ENCODE data around the gene KCTD20. TPM values are rescaled to one million over a fixed set of nuclear protein-coding genes. Genes with fewer than 3 reads are reported as not detected.

The KCTD20 gene
- total RNA-seq, 1 experiment from 2014 or later = 46.6 TPM

DNA sequence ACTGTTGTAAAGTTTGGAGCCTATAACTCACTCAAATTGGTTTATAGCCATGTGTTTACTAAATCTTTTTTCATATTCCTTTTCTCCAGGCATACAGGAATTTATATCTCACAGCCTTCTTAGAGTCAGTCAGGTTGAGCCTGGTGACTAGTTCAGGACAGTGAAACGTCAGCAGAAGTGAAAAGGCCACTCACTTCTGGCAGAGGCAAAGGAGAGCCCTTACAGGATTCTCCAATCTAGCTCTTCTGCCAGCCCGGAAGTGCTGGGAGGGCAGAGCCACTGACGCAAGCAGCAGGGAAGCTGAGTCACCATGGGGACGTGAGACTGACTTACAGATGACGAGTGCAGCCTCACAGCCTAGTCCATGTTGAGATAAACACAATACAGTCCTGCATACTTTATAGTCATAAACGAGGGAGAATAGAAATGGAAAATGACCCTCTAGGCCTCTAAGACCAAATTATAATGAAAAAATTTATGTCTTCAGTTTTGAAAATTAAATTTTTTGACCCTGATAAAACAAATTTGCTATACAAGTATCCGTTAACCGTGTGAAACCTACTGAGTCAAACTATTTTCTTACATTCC is 1.4 kb upstream of the KCTD20 start:
- no TSS peak for BruUV-seq (replicated peaks)
- POLR2A ChIA-PET = interaction anchor here (0.6 to 4.1 kb wide), 17 partner anchors 9 to 413 kb away, joined by 3 to 68 read pairs (median 6); no protein-coding TSS in a partner anchor
- intact Hi-C loops (cut with micrococcal nuclease) = loop anchor here (5.0 kb wide), 1 partner anchor 156 kb away; no protein-coding TSS in a partner anchor
- peak; percentile 98 for DNase-seq (ENCODE audit: unreplicated experiment)
- Mint-ChIP-seq H3K27me3 (ENCODE audit: insufficient read depth, unreplicated experiment) (no peaks in the 10 kb centered on the region), H3K27ac (ENCODE audit: low read depth, unreplicated experiment) (peak overlapping the region; percentile 87), H3K4me3 (ENCODE audit: unreplicated experiment) (peak overlapping the region; percentile 38), H3K36me3 (ENCODE audit: insufficient read depth, unreplicated experiment) (peaks cover 18% of the 10 kb centered on the region), H3K4me1 (ENCODE audit: insufficient read depth, unreplicated experiment) (peaks cover 27% of the 10 kb centered on the region), H3K9me3 (ENCODE audit: unreplicated experiment) (no peaks in the 10 kb centered on the region)
- TF ChIP-seq, protein P1, sequence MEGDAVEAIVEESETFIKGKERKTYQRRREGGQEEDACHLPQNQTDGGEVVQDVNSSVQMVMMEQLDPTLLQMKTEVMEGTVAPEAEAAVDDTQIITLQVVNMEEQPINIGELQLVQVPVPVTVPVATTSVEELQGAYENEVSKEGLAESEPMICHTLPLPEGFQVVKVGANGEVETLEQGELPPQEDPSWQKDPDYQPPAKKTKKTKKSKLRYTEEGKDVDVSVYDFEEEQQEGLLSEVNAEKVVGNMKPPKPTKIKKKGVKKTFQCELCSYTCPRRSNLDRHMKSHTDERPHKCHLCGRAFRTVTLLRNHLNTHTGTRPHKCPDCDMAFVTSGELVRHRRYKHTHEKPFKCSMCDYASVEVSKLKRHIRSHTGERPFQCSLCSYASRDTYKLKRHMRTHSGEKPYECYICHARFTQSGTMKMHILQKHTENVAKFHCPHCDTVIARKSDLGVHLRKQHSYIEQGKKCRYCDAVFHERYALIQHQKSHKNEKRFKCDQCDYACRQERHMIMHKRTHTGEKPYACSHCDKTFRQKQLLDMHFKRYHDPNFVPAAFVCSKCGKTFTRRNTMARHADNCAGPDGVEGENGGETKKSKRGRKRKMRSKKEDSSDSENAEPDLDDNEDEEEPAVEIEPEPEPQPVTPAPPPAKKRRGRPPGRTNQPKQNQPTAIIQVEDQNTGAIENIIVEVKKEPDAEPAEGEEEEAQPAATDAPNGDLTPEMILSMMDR (IDR thresholded peaks at IDR 0.05; ENCODE audit: unreplicated experiment) = no peak
- CTCF ChIA-PET = interaction anchor here (0.6 to 1.4 kb wide), 3 partner anchors 9 to 82 kb away, joined by 3 to 5 read pairs (median 3); no protein-coding TSS in a partner anchor

- intact Hi-C loops (cut with micrococcal nuclease) = loop anchor here (5.0 kb wide), 1 partner anchor 155 kb away; no protein-coding TSS in a partner anchor
- Mint-ChIP-seq H3K36me3 (ENCODE audit: insufficient read depth, unreplicated experiment) (peaks cover 18% of the 10 kb centered on the region), H3K9me3 (ENCODE audit: unreplicated experiment) (no peaks in the 10 kb centered on the region), H3K4me1 (ENCODE audit: insufficient read depth, unreplicated experiment) (peaks cover 27% of the 10 kb centered on the region), H3K27ac (ENCODE audit: low read depth, unreplicated experiment) (peak overlapping the region; percentile 88), H3K4me3 (ENCODE audit: unreplicated experiment) (peak overlapping the region; percentile 87), H3K27me3 (ENCODE audit: insufficient read depth, unreplicated experiment) (no peaks in the 10 kb centered on the region)
- ChIA-PET CTCF (interaction anchor here (0.6 to 1.4 kb wide), 2 partner anchors 10 to 19 kb away, joined by 3 to 5 read pairs; no protein-coding TSS in a partner anchor), POLR2A (interaction anchor here (0.6 to 4.1 kb wide), 12 partner anchors 9 to 414 kb away, joined by 3 to 68 read pairs (median 6); no protein-coding TSS in a partner anchor)
- BruUV-seq (replicated peaks) = TSS peak; percentile 72
- DNase-seq (ENCODE audit: unreplicated experiment) = no peak
- TF ChIP-seq, protein P1 (IDR thresholded peaks at IDR 0.05; ENCODE audit: unreplicated experiment) = no peak
Measured at GRCh38 chr6:36442103-36442670, 613 bp upstream of the KCTD20 start.

GRCh38 chr6:36443471-36444428 is 950 bp downstream of the KCTD20 start:
- DNase-seq (ENCODE audit: unreplicated experiment) = peak; percentile 55
- no peaks in the 10 kb centered on the region for H3K9me3 Mint-ChIP-seq (ENCODE audit: unreplicated experiment)
- H3K36me3 Mint-ChIP-seq (ENCODE audit: insufficient read depth, unreplicated experiment) = peaks cover 23% of the 10 kb centered on the region
- H3K4me3 Mint-ChIP-seq (ENCODE audit: unreplicated experiment) = peak overlapping the region; percentile 87
- intact Hi-C loops (cut with micrococcal nuclease) = loop anchor here (1.0 to 5.0 kb wide), 2 partner anchors 20 to 154 kb away; no protein-coding TSS in a partner anchor
- TSS peak; percentile 51 for BruUV-seq (replicated peaks)
- H3K4me1 Mint-ChIP-seq (ENCODE audit: insufficient read depth, unreplicated experiment) = peaks cover 27% of the 10 kb centered on the region
- H3K27ac Mint-ChIP-seq (ENCODE audit: low read depth, unreplicated experiment) = peak overlapping the region; percentile 88
- ChIA-PET POLR2A (interaction anchor here (0.7 to 4.1 kb wide), 26 partner anchors 10 to 416 kb away, joined by 3 to 68 read pairs (median 4); partner anchors contain the start of genes CDKN1A, MAPK14 and SRSF3), CTCF (interaction anchor here (0.5 to 2.1 kb wide), 5 partner anchors 15 to 574 kb away, joined by 3 to 10 read pairs (median 7); no protein-coding TSS in a partner anchor)
- no peaks in the 10 kb centered on the region for H3K27me3 Mint-ChIP-seq (ENCODE audit: insufficient read depth, unreplicated experiment)
- TF ChIP-seq, protein P1 (IDR thresholded peaks at IDR 0.05; ENCODE audit: unreplicated experiment) = peak; percentile 8

Measured in MCF 10A (cell line).